Measurements from ENCODE around the gene LYRM9. TPM values are rescaled to one million over a fixed set of nuclear protein-coding genes. Genes with fewer than 3 reads are reported as not detected.
A peak's percentile ranks its signal among the peaks of the same experiment; 100 is the strongest.

Gene LYRM9
- total and polyA plus RNA-seq, 9 of the 15 experiments (the other 6 are each of a cell fraction or from before 2014, with no cell fraction given), result 0.98 to 4.7 (median 1.8) TPM

DNA sequence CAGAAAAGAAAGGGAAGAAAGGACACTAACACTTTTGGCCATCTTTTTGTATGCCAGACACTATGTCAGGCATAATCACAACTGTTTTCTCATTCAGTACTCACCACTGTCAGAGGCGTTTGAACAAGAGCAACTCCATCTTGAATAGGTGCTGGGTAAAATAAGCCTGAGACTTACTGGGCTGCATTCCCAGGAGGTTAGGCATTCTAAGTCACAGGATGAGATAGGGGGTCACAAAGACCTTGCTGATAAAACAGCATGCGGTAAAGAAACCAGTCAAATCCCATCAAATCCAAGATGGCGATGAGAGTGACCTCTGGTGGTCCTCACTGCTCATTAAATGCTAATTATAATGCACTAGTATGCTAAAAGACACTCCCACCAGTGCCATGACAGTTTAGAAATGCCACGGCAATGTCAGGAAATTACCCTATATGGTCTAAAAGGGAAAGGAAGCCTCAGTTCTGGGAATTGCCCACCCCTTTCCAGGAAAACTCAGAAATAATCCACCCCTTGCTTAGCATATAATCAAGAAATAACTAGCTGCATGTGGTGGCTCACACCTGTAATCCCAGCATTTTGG is 14.9 kb upstream of the LYRM9 start (continued):
- TF ChIP-seq, protein P1, sequence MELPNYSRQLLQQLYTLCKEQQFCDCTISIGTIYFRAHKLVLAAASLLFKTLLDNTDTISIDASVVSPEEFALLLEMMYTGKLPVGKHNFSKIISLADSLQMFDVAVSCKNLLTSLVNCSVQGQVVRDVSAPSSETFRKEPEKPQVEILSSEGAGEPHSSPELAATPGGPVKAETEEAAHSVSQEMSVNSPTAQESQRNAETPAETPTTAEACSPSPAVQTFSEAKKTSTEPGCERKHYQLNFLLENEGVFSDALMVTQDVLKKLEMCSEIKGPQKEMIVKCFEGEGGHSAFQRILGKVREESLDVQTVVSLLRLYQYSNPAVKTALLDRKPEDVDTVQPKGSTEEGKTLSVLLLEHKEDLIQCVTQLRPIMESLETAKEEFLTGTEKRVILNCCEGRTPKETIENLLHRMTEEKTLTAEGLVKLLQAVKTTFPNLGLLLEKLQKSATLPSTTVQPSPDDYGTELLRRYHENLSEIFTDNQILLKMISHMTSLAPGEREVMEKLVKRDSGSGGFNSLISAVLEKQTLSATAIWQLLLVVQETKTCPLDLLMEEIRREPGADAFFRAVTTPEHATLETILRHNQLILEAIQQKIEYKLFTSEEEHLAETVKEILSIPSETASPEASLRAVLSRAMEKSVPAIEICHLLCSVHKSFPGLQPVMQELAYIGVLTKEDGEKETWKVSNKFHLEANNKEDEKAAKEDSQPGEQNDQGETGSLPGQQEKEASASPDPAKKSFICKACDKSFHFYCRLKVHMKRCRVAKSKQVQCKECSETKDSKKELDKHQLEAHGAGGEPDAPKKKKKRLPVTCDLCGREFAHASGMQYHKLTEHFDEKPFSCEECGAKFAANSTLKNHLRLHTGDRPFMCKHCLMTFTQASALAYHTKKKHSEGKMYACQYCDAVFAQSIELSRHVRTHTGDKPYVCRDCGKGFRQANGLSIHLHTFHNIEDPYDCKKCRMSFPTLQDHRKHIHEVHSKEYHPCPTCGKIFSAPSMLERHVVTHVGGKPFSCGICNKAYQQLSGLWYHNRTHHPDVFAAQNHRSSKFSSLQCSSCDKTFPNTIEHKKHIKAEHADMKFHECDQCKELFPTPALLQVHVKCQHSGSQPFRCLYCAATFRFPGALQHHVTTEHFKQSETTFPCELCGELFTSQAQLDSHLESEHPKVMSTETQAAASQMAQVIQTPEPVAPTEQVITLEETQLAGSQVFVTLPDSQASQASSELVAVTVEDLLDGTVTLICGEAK (IDR thresholded peaks at IDR 0.05), result no peak
- TF ChIP-seq, protein P1 (CRISPR knock-in tag; IDR thresholded peaks at IDR 0.05), result no peak
- TF ChIP-seq POLR2G (IDR thresholded peaks at IDR 0.05; ENCODE audit: low read depth, low read length), result no peak
- TF ChIP-seq, protein P2, sequence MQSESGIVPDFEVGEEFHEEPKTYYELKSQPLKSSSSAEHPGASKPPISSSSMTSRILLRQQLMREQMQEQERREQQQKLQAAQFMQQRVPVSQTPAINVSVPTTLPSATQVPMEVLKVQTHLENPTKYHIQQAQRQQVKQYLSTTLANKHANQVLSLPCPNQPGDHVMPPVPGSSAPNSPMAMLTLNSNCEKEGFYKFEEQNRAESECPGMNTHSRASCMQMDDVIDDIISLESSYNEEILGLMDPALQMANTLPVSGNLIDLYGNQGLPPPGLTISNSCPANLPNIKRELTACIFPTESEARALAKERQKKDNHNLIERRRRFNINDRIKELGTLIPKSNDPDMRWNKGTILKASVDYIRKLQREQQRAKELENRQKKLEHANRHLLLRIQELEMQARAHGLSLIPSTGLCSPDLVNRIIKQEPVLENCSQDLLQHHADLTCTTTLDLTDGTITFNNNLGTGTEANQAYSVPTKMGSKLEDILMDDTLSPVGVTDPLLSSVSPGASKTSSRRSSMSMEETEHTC (IDR thresholded peaks at IDR 0.05), result no peak
- no peak for TF ChIP-seq ZNF431 (CRISPR knock-in tag; IDR thresholded peaks at IDR 0.05)
- TF ChIP-seq HNRNPH1 (optimal IDR thresholded peaks at IDR 0.05; ENCODE audit: low read depth, low read length), result no peak
- TF ChIP-seq, protein P3, sequence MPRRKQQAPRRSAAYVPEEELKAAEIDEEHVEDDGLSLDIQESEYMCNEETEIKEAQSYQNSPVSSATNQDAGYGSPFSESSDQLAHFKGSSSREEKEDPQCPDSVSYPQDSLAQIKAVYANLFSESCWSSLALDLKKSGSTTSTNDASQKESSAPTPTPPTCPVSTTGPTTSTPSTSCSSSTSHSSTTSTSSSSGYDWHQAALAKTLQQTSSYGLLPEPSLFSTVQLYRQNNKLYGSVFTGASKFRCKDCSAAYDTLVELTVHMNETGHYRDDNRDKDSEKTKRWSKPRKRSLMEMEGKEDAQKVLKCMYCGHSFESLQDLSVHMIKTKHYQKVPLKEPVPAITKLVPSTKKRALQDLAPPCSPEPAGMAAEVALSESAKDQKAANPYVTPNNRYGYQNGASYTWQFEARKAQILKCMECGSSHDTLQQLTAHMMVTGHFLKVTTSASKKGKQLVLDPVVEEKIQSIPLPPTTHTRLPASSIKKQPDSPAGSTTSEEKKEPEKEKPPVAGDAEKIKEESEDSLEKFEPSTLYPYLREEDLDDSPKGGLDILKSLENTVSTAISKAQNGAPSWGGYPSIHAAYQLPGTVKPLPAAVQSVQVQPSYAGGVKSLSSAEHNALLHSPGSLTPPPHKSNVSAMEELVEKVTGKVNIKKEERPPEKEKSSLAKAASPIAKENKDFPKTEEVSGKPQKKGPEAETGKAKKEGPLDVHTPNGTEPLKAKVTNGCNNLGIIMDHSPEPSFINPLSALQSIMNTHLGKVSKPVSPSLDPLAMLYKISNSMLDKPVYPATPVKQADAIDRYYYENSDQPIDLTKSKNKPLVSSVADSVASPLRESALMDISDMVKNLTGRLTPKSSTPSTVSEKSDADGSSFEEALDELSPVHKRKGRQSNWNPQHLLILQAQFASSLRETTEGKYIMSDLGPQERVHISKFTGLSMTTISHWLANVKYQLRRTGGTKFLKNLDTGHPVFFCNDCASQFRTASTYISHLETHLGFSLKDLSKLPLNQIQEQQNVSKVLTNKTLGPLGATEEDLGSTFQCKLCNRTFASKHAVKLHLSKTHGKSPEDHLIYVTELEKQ (CRISPR knock-in tag; IDR thresholded peaks at IDR 0.05), result peak; percentile 94
- peak; percentile 47; the same call in 1 of the 2 replicates for TF ChIP-seq ZNF785 (CRISPR knock-in tag; IDR thresholded peaks at IDR 0.05)
- TF ChIP-seq HIVEP1 (CRISPR knock-in tag; IDR thresholded peaks at IDR 0.05), result peak; percentile 96
- no peak for TF ChIP-seq IRF2 (CRISPR knock-in tag; IDR thresholded peaks at IDR 0.05)
- no peak for TF ChIP-seq NFRKB (IDR thresholded peaks at IDR 0.05; ENCODE audit: low read depth)
- TF ChIP-seq HCFC1 (IDR thresholded peaks at IDR 0.05; ENCODE audit: low read depth, low read length), result no peak
- peak; percentile 52; the same call in 1 of the 2 replicates for TF ChIP-seq ZKSCAN3 (CRISPR knock-in tag; IDR thresholded peaks at IDR 0.05)

All from K562 (cell line).